Fibroblast of the conjunctiva (primary cell): ENCODE data around the gene UBR1.
"Not testable (repeated sequence)": the region's sequence is repeated elsewhere in the genome, so short reads cannot be mapped to it uniquely, and the experiment has no call there.

ENCODE experiments used
- DNase-seq: peaks from one replicate; pipeline ENCODE4 v3.0.0-alpha.2; 2010; ENCODE audit warnings: low read depth

The UBR1 gene

GRCh38 chr15:43105778-43106485 is at the start of gene UBR1:
Gene UBR1 (minus strand): TSS chr15:43106038. CDS start chr15:43106022, 16 bp downstream.
- peak; percentile 87 for DNase-seq

- no peak for DNase-seq
These were observed 47.4 kb upstream of the UBR1 start for GRCh38 chr15:43153269-43153668.

DNA sequence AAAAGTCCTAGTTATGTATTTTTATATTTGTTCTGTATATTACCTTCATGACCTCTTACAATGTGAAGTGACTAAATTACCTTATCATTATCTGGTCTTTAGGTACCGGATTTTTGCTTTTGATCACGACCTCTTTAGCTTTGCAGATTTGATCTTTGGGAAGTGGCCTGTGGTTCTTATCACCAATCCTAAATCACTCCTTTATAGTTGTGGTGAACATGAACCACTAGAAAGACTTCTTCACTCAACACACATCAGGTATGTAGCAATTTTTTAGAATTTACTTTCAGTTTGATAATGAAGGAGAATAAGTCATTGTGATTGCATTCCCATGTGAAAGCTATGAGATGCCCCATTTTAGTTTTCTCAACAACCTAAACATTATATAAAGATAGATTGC is 45.9 kb upstream of the UBR1 start:
- DNase-seq: no peak

DNA sequence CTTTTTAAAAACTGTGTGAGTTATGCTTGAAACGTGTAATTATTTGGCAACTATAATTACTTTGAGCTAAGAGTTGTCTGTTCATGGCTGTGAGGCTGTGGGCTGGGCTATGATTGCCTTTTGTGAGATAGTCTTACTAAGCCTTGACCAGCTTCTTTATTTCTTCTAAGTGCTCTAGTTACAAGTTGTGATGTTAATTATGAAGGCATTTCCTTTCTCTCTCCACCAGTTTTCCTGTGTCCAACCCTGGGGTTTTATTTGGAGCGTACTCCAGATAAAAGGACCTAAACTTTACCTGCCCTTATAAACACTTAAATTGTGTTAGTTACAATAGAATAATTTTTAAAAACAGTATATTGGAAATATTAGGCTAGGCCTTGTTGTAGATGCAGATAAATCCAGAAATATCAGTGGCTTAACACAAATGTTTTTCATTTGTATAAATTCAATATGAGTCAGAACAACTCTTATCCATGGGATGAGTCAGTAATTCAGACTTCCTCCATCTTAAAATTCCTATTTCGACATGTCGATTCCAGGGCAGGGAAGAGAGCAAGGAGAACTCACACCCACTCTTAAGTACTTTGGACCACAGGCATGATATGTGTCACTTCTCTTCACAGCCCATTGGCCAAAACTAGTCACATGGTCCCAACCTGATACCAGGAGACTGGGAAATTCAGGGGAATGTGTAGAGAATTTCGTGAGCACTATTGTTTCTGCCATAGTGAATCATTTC is 44.5 kb upstream of the UBR1 start:
- DNase-seq: peak; percentile 68

- DNase-seq: no peak
These were observed 40.3 kb upstream of the UBR1 start for GRCh38 chr15:43146184-43146583.

GRCh38 chr15:43144512-43144911 is 38.7 kb upstream of the UBR1 start:
- no peak for DNase-seq

GRCh38 chr15:43143203-43143941 is 37.5 kb upstream of the UBR1 start:
- DNase-seq: no peak

DNA sequence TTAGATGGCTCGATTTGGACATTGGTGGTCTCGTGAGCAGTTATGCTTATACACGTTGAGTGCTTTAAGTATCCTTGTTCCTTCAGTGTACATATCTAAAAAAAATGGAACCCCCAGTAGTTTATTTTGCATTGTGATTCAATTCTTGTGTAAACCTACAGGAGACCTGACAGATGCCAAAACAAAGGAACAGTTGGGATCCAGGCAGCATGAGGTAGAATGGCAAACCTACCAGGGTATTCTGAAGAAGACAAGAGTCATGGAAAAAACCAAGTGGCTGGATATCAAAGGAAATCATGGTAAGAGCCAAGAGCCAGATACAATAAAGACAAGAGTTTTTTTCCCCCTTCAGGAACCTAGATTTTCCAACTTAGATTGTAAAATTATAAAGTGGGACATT is 29.5 kb upstream of the UBR1 start:
- DNase-seq: no peak

DNA sequence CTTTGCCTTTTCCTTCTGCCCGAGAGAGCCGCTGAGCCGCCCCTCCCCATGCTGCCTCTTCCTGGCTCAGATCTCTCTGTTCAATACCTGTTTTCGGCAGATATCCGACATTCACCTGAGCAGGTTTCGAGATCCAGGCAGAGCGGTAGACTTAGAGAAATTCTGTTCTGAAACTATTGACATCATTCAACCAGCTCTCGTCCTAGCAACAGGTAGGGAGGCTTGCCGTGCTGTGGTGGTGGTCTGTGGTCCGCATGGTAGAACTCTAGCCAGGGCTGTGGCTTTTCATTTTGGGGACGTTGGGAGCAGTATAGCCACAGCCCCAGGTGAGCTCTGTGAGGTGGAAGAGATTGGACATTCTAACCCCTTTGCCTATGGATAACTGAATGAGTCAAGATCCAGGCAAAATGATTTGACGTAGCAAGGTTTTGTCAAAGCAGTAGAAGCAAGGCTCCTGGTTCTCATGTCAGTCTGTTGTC is 28.4 kb upstream of the UBR1 start:
- DNase-seq: no peak

DNA sequence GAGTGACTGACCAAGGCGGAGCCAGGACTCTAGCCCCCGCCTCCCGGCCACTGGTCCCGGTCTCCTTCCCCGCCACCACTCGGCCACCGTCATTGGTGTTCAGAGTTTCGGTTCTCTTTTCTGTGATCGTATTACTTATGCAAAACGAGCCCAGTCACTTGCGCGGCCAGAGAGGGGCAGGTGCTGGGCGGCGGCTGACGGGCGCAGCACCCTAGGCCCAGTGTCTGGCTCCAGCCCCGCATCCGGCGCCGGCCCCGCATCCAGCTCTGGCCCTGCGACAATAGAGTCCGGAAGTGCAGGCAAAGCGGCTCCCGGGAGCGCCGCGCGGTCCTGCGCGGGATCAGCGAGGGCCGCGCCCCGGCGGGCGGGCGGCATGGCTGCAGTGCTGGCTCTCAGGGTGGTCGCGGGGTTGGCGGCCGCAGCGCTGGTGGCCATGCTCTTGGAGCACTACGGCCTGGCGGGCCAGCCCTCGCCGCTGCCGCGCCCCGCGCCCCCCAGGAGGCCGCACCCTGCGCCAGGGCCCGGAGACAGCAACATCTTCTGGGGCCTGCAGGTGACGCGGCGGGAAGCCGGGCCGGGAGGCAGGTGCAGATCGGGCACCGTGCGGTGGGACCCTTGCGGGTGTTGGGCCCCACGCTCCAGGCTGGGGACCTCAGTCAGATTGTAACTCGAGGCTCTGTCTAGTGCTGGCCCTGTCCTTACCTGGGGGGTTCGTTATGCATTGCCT is 27.8 kb upstream of the UBR1 start, which contains the start of gene TMEM62:
Gene TMEM62 (plus strand): TSS at position 157 of the 727 bp plus-strand sequence. CDS start 217 bp downstream, at position 374.
- no peak for DNase-seq

DNA sequence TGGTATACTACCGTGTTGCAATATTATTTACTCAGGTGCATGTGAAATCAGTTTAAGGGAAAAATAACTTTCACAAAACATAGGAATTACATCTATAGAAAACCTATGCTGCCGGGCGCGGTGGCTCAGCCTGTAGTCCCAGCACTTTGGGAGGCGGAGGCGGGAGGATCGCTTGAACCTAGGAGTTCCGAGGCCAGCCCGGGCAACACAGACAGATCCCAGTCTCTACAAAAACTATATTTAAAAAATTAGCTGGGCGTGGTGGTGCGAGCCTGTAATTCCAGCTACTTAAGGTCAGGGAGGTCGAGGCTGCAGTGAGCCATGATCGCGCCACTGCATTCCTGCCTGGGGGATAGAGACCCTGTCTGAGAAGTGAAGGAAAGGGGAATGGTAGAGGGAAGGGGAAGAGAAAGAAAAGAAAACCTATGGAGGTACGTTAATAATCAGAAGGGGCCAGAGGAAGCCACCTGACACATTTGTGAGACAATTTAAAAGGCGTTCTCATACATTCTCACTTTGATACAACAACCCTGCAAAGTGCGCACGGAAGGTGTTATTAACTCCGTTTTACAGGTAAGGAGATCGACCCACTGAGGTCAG is 27.1 kb upstream of the UBR1 start:
- no peak for DNase-seq

GRCh38 chr15:43128980-43129335 is 23.1 kb upstream of the UBR1 start:
- no peak for DNase-seq

GRCh38 chr15:43128174-43128979 is 22.5 kb upstream of the UBR1 start:
- not testable (repeated sequence) for DNase-seq

- no peak for DNase-seq
These were observed 21.9 kb upstream of the UBR1 start for GRCh38 chr15:43127752-43128151.

DNA sequence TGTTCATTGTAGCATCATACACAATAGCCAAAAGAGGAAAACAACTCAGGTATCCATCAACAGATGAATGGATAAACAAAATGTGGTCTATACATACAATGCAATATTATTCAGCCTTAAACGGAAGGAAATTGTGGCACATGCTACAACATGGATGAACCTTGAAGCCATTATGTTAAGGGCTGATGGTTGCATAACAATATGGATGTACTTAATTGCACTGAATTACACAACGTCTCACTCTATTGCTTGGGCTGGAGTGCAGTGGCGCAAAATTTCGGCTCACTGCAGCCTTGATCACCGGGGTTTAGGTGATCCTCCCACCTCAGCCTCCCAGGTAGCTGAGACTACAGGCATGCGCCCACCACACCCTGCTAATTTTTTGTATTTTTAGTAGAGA is 20.5 kb upstream of the UBR1 start:
- DNase-seq: no peak

GRCh38 chr15:43125100-43125661 is 19.3 kb upstream of the UBR1 start:
- no peak for DNase-seq

DNA sequence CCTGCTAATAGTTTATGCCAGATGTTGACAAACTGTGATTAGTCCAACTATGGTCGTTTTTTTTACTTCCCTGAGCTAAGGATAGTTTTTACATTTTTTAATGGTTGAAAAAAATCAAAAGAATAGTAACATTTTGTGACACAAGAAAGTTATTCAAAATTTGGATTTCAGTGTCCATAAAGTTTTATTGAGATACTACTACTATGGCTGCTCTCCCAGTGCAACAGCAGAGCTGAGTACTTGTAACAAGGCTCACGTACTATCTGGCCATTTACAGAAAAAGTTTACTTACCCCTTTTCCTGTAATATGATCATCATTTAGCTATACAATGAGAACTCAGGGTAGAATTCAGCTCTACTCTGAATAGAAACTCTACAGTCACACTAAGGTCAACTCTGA is 16.0 kb upstream of the UBR1 start:
- DNase-seq: no peak

GRCh38 chr15:43118829-43119228 is 13.0 kb upstream of the UBR1 start:
- no peak for DNase-seq

GRCh38 chr15:43118286-43118685 is 12.4 kb upstream of the UBR1 start:
- DNase-seq: no peak

DNA sequence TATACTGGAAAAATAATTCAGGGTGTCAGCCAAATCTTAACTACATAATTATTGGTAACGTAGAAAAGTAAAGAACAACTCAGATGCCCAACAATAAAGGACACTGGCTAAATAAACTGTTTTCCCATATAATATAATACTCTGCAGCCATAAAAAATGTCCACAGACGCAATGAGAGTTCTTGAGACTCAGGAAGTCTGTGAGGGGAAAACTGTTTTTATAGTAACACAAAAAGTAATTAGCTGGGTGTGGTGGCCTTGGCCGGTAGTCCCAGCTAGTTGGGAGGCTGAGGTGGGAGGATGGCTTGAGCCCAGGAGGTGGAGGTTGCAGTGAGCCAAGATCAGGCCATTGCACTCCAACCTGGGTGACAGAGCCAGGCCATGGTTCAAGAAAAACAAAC is 5.5 kb upstream of the UBR1 start:
- no peak for DNase-seq
